IPS-NIHi7 (cell line): ENCODE results near the gene SLC1A4.

Experiments
- DNase-seq: peaks from one replicate; pipeline ENCODE4 v3.0.0; 2012; ENCODE audit warnings: mixed read lengths; ENCODE audit errors: extremely low spot score

Gene SLC1A4

GRCh38 chr2:65072181-65072970 lies 83.2 kb downstream of the SLC1A4 start:
- no peak for DNase-seq
